Thyroid gland (tissue), 4 donors: ENCODE data around the gene PKIG. TPM values are rescaled to one million over a fixed set of nuclear protein-coding genes. Genes with fewer than 3 reads are reported as not detected.

Source experiments
- DNase-seq, 2 donors: peaks; one replicate each; pipeline ENCODE4 v3.0.0-alpha.2; 2019
- H3K27ac ChIP-seq, 3 donors: fragments of 200-600 bp; sonication (generic); 1 replicate in 2 of 3; 2 replicates in 1 of 3; pipeline ENCODE4 v1.5.1; 2016 to 2019; ENCODE audit warnings: mild to moderate bottlenecking in 1 of 3, moderate library complexity in 1 of 3
- H3K27me3 ChIP-seq: fragments of 200-600 bp; sonication (generic); one replicate; pipeline ENCODE4 v1.5.1; 2019
- H3K36me3 ChIP-seq, 2 donors: fragments of 200-600 bp; sonication (generic); one replicate each; pipeline ENCODE4 v1.5.1; 2016 to 2019
- H3K4me1 ChIP-seq, 2 donors: fragments of 200-600 bp; sonication (generic); one replicate each; pipeline ENCODE4 v1.5.1; 2017 to 2019
- H3K4me3 ChIP-seq, 3 donors: fragments of 200-600 bp; sonication (generic); replicated peaks in 1 of 3; 1 replicate in 2 of 3; 2 replicates in 1 of 3; pipeline ENCODE4 v1.5.1; 2016; ENCODE audit warnings: mild to moderate bottlenecking in 1 of 3
- H3K9me3 ChIP-seq: fragments of 200-600 bp; sonication (generic); one replicate; pipeline ENCODE4 v1.5.1; 2017
- CTCF ChIP-seq, 6 experiments: fragments of 200-600 bp in 3 of 6; fragments of 450-650 bp in 3 of 6; sonication (generic) in 3 of 6; IDR thresholded peaks; one replicate each; pipeline ENCODE4 v1.5.1; 2016 to 2019; ENCODE audit warnings: antibody characterized with exemption in 6 of 6, mild to moderate bottlenecking in 2 of 6, inconsistent platforms in 1 of 6, moderate library complexity in 1 of 6
- POLR2A ChIP-seq, 2 donors: fragments of 450-650 bp; IDR thresholded peaks; one replicate each; pipeline ENCODE4 v1.6.1; 2017; ENCODE audit warnings: antibody characterized with exemption in 2 of 2, mild to moderate bottlenecking in 2 of 2, moderate library complexity in 1 of 2
- WGBS, 2 donors: methylation state at CpG; one replicate each; pipeline ENCODE4 v1.1.5; 2017; 5-methylcytosine and 5-hydroxymethylcytosine counted together
- intact Hi-C: fragments of 100-400 bp; cut with DNase I; formaldehyde crosslinking; loops from one replicate; pipeline ENCODE4 v1.15.1; 2023
- total RNA-seq, 4 donors: library from RNA; depleted of rRNA; stranded (reverse); fragments of >200 nt; gene quantifications; one replicate each; pipeline ENCODE4 v1.2.3, GENCODE V29; 2016

Gene PKIG
- total RNA-seq, 4 donors from 2014 or later, result 108 to 145 (median 111) TPM

GRCh38 chr20:44603327-44603726 lies 20.9 kb downstream of the PKIG start:
- intact Hi-C loops, result loop anchor here (10.0 kb wide), 1 partner anchor 69 kb away; no protein-coding TSS in a partner anchor
- no peak for DNase-seq
- 92 to 93% methylated on average over 8 of the region's 8 CpGs for WGBS, 2 donors
- Histone ChIP-seq H3K27ac (peak overlapping the region in 1 of 3 donors; percentile 99), H3K36me3 (no peaks in the 10 kb centered on the region), H3K4me3 (no peak overlapping the region), H3K4me1 (peaks cover 26 to 43% of the 10 kb centered on the region in 2 donors), H3K9me3 (no peaks in the 10 kb centered on the region), H3K27me3 (no peaks in the 10 kb centered on the region)
- TF ChIP-seq CTCF (IDR thresholded peaks at IDR 0.05), result no peak
- no peak for TF ChIP-seq POLR2A (IDR thresholded peaks at IDR 0.05)

GRCh38 chr20:44606725-44607441 lies 24.5 kb downstream of the PKIG start:
- Histone ChIP-seq H3K27me3 (no peaks in the 10 kb centered on the region), H3K9me3 (no peaks in the 10 kb centered on the region), H3K27ac (no peak overlapping the region), H3K36me3 (no peaks in the 10 kb centered on the region), H3K4me1 (peaks cover 15 to 32% of the 10 kb centered on the region in 2 donors), H3K4me3 (no peak overlapping the region)
- DNase-seq, result no peak
- TF ChIP-seq POLR2A (IDR thresholded peaks at IDR 0.05), result no peak
- no peak for TF ChIP-seq CTCF (IDR thresholded peaks at IDR 0.05)
- 88 to 96% methylated on average over 5 of the region's 5 CpGs for WGBS, 2 donors
- intact Hi-C loops, result loop anchor here (10.0 kb wide), 1 partner anchor 72 kb away; no protein-coding TSS in a partner anchor

GRCh38 chr20:44609006-44609515 lies 26.7 kb downstream of the PKIG start:
- no peaks in the 10 kb centered on the region for H3K36me3 ChIP-seq
- no peaks in the 10 kb centered on the region for H3K27me3 ChIP-seq
- no peaks in the 10 kb centered on the region for H3K9me3 ChIP-seq
- no peak overlapping the region for H3K4me3 ChIP-seq
- WGBS, 2 donors, result 74% methylated on average over 5 to 8 of the region's 9 CpGs
- DNase-seq, result no peak
- no peak for TF ChIP-seq POLR2A (IDR thresholded peaks at IDR 0.05)
- TF ChIP-seq CTCF (IDR thresholded peaks at IDR 0.05), result no peak
- H3K27ac ChIP-seq, result peak overlapping the region; percentile 54 to 96 (median 90)
- intact Hi-C loops, result loop anchor here (10.0 kb wide), 1 partner anchor 74 kb away; no protein-coding TSS in a partner anchor
- peaks cover 12 to 25% of the 10 kb centered on the region in 2 donors for H3K4me1 ChIP-seq

GRCh38 chr20:44609516-44610312 lies 27.3 kb downstream of the PKIG start:
- H3K4me3 ChIP-seq, result no peak overlapping the region
- WGBS, 2 donors, result 25 to 27% methylated on average over 23 to 24 of the region's 25 CpGs
- H3K9me3 ChIP-seq, result no peaks in the 10 kb centered on the region
- intact Hi-C loops, result loop anchor here (10.0 kb wide), 2 partner anchors 75 to 135 kb away; partner anchors contain the start of gene TTPAL
- TF ChIP-seq CTCF (IDR thresholded peaks at IDR 0.05), result peak; percentile 91 to 99 (median 98)
- TF ChIP-seq POLR2A (IDR thresholded peaks at IDR 0.05), result peak in 1 of 2 donors; percentile 29
- H3K36me3 ChIP-seq, result no peaks in the 10 kb centered on the region
- H3K27ac ChIP-seq, result peak overlapping the region; percentile 54 to 96 (median 90)
- H3K4me1 ChIP-seq, result peaks cover 18 to 31% of the 10 kb centered on the region in 2 donors
- H3K27me3 ChIP-seq, result no peaks in the 10 kb centered on the region
- peak; percentile 91 to 93 for DNase-seq
